ENCODE measurements around the gene NR1D1. TPM values are rescaled to one million over a fixed set of nuclear protein-coding genes. Genes with fewer than 3 reads are reported as not detected.

Gene NR1D1
- total RNA-seq, 1 donor from 2014 or later = under 0.01 TPM

DNA sequence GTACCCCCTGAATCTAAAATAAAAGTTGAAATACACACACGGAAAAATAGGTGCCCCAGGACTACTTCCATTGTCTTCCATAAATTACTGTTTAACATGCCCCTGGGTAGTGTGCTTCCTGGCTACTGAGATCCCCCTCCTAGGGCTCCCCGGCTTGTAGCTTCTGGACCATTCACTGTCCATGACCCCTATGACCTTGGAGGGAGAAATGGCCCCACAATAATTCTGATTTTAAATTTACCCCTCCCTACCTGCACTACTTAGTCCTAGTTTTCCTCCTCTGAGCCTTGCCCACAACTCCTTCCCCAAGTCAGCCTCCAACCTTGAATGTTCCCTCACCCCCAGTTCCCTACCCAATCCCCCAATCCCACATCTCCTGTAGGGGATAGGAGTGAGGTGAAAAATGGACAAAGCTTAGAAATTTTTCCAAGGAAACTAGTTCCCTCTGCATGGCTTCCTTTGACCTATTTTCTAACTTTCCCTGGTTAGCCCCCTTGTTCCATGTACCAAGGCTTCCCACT, 11.9 kb upstream of the NR1D1 start:
- DNase-seq (ENCODE audit: low spot score in 2 of 2) (no peak), FAIRE-seq (no peak)

DNA sequence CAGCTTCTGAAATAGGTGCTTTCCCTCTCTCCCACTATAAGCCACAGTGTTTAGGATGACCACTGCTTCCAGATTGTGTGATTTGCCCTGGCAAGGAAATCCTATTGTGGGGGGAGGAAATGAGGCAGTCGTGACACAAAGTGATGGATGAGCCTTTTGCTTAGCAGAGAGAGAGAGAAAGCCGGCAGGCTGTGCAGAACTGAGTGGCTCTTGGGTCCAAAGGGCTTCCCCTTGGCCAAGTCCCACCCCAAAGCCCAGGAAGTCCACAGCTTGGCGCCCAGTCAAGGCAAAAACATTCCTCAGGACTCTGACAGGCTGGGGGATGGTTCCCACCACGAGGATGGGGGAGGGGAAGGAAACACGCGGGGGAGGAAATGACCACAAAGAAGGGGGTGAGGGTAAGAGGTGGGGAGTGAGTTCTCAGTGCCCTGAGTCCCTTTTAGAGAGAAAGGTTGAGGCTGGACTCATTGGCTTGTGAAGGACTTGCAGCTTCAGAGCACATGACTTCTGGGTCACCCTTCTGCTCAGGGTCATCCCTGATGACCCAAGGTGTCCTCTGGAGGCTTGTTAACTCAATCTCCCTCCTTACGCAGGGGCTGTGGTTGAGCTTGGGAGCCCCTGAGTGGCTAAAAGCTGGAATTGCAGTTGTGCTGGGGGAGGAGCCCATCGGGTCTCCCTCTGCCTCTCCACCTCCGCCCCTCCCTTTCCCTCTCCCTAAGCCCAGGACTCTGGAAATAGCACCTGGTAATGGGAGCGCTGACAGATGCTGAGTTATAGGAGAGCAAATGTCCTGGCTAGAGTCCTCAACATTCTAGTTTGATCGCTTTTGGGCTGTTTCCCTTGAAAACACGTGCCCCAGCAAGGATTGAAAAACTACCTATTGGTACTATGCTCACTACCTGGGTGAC, 11.1 kb upstream of the NR1D1 start:
- DNase-seq (ENCODE audit: low spot score in 2 of 2) (peak; percentile 70 to 76), FAIRE-seq (no peak)

DNA sequence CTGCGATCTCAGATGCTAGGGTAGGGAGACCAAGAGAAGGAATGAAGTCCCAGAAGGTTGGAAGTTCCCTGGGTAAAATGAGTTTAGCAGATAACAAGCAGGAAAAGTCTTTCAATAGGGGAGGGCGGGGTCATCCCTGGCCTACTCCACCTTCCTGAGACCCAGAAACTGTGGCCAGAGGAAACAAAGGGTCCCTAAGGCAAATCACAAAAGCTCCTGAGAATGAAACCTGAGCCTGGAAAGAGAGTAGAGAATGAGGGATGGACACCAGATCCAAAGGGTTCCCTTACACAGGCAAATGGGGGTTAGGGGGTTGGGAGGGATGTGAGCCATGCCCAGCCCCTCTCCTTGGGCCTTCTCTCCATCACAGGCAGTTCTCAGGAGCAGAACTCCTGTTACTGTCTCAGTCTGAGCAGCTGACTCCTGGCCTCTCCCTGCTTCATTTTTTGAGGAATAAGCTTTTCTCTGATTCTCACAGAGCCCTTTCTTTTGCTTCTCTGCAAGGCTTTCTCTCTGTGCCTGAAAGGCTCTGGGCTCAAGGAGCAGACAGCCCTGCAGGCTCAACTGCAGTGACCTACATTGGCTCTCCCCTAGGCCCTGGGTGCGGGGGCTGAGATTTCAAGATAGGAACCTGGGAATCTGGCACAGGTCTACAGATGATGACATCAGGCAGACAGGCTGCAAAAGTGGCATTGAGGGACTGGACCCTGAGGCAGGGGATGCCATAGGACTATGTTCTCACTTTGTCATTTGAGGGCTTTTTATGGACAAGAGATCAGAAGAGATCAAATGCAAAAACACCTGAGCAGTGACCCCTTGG, 9.8 kb upstream of the NR1D1 start:
- DNase-seq (ENCODE audit: low spot score in 2 of 2) (no peak), FAIRE-seq (no peak)

DNA sequence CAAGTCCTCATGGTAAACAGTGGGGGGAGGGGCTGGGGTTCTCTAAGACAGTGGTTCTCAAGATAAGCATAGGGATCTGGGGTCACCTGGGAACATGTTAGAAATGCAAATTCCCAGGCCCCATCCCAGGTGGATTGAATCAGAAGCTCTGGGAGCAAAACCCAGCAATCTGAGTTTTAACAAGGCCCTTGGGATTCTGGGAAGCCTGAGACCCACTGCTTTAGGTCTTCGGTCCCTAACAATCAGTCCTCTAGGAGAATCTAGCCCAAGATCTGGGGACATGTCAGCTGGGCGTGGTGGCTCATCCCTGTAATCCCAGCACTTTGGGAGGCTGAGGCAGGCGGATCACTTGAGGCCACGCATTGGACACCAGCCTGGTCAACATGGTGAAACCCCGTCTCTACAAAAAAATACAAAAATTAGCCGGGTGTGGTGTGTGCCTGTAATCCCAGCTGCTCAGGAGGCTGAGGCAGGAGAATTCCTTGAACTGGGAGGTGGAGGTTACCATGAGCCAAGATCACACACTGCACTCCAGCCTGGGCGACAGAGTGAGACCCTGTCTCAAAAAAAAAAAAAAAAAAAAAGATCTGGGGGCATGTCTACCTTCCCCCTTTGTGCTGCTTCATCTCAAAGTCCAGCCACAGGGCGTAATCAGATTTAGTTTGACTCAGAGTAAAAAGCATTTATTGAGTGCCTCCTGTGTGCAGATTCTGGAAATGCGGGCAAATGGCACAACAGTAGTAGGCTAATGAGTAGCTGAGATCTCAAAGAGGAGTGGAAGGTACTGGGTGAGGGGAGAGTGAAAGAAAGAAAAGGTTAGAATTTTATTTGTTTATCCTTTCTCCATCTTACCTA, 8.8 kb upstream of the NR1D1 start:
- FAIRE-seq (no peak), DNase-seq (ENCODE audit: low spot score in 2 of 2) (no peak)

DNA sequence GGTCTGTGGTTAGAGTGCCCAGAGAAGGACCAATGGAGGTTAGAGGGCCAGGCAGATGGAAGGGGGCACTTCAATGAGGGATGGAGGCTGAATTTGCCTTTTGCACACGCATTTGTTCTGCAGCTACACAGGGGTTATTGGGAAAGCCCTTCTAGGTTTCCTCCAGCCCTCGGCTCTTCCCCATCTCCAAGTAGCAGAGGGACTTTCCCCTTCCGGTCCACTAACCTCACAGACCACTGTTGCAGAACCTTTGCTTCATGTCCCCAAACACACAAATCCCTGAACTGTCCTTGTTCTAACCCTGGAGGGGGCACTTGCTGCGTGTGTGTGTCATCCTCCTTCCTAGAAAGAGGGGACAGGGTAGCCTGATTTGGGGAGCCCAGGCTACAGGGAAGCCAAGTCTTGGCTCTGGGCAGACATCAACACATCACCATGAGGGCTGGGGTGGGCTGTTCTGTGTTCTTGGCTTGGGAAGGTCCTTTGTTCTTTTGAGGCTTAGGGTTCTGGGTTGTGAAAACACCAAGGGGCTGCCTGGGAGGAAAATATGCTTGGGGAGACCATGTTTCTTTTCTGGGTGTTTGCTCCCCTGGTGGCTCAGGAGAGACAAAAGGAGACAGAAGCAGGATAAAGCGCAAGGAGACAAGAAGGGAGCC, 7.3 kb upstream of the NR1D1 start:
- FAIRE-seq (no peak), DNase-seq (ENCODE audit: low spot score in 2 of 2) (no peak)

DNA sequence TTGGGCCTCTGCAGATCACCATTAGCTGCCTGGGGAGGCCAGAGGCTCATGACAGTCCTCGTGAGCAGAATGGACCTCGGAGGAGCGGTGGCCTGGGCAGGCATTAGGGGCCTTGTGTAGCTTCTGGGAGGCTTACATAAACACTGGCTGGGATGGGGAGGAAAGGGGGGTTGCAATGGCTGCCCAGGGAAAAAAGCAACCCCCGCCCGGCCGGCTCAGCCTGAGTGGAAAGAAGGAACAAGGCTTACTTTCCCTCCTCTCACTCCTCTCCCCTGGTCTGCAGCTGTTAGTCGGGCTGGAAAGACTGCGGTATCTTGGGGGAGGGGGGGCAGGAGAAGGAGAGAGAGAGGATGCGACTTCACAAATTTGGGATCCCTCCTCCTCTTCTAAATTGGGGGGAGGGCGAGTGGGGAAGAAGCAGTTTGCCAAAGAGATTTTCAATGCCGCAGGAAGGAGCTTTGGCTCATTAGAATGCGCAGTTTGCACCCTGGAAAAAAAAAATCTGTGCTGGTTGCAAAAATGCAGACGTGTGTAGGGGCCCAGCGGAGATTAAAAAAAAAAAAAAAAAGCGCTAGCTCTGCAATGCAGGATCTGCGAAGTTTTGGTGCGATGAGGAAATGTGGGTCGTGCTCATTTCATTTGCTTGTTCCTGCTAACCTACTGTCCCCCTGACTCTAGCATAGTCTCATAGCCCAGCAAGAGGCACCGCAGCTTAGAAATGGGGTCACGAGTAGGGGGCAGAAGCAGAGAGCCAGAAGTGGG, 6.6 kb upstream of the NR1D1 start:
- no peak for DNase-seq (ENCODE audit: low spot score in 2 of 2)

DNA sequence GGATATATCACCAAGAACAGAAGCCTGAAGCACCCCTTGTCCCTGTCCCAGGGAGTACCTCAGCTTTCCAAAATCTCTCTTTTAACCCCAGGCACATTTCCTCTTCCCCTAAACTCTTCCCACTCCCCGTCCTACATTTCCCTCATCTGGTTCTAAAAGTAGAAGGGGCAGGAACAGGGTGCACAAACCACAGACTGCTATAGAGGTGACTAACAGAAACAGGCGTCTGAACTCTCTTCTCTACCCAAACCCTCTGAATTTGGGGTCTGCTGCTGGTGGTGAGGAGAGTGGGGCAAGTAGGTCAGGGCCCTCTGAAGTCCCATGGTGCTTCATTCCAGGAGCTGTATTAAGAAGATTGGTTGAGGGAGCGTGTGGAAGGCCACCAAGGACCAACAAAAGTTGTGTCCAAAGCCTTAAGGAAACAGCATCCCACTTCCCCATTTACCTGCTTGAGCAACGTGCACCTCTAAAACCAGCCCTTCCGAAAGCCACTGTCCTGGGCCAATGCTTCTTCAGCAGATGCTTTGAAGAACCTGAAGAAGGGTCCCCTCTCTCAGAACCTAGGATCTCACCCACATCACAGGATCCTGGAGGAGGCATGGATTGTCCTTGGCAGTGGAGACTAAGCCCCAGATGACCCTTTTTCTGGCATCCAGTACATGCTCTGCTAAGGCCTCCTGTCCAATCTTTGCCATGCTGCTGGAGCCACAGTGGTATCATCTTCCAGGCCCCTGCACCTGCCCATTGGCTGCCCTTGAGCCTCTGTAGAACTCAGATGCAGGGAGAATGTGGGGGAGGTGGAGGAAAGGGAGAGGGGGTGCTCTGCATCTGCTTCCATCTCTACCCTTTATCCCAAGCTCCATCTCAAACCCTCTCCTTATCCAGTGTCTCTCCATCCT, 5.7 kb upstream of the NR1D1 start:
- DNase-seq (ENCODE audit: low spot score in 2 of 2) (no peak), FAIRE-seq (no peak)

More for the DNA sequence above, 6.6 kb upstream of the NR1D1 start:
- FAIRE-seq = no peak

DNA sequence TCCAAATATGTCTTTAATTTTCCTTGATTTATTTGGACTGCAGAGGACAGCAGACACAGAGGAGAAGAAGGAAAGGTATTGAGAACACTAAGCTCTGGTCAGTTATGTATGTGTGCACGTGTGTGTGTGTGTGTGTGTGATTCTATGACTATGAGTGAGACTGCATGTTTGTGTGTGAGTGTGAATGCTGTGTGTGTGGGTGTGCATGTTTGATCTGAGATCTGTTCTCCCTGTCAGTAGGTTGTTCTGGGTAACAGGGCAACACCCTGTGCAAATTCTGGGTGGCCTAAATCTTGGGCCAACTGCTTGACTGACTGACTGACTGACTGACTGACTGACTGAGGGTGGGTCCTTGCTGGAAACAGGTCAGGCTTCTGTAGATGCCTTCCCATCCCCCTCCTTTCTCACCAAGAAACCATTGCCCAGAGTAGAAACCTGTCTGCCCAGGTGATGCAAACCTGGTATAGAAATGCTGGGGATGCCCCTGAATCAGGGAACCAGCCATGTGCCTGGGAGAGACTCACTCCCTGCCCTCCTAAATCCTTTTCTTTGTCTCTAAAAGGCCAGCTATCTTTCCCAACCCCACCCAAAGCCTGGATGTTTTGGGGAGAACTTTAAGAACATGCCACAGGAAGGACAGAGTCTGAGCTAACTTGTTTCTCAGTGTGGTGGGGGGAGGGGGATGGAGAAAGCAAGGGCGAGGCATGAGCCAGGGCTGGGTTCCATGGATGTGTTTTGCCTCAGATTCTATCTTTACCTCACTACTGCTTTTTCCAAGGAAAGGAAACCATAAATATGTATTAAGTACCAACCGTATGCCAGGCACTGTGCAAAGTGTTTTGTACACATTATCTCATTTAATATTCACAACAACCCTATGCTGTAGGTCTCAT, 4.5 kb upstream of the NR1D1 start:
- FAIRE-seq (no peak), DNase-seq (ENCODE audit: low spot score in 2 of 2) (no peak)

DNA sequence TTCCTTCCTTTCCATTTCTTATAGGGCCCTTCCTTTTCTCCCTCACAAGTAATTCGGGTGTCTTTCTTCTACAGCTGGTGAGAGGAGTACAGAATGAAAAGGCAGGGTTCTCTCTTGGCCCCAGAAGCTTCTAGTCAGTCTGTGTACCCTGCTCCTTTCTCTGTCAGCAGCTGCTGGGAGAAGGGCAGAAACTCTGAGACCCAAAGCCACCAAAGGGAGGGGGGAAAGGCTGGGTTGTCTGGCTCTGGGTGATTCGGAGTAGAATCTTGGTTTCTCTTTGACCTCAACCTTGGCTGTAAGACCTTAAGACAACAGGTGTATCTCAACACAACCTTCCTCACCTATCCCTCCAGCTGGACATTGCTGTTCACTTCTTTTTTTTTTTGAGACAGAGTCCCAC, 3.3 kb upstream of the NR1D1 start:
- DNase-seq (ENCODE audit: low spot score in 2 of 2) (no peak), FAIRE-seq (no peak)

DNA sequence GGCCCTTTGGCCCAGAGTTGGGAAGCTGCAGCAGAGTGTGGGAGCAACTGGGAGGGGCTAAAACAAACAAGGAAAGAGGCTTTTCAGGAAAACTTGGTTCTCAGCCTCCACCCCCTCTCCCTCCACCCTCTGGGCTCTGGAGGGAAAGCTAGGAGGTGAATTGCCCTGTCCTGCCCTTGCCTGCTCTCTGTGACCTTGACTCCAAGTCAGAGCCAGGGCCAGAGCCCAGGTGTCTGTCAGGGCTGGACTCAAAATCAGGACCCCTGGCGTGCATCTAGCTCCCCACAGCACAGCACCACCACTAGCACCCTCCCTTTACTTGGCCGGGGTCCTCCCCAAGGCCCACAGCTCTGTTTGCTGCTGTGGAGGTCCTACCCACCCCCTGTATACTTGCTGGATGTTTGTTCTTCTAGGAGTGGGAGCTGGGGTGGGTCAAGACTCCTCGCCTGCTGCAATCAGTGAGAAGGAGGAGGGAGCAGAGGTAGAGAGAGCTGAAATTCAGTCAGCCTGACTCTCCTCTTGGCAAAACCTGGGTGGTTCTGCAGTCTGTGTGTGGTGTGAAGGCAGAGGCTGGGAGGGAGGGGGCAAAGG, 2.8 kb upstream of the NR1D1 start:
- FAIRE-seq (no peak), DNase-seq (ENCODE audit: low spot score in 2 of 2) (no peak)

DNA sequence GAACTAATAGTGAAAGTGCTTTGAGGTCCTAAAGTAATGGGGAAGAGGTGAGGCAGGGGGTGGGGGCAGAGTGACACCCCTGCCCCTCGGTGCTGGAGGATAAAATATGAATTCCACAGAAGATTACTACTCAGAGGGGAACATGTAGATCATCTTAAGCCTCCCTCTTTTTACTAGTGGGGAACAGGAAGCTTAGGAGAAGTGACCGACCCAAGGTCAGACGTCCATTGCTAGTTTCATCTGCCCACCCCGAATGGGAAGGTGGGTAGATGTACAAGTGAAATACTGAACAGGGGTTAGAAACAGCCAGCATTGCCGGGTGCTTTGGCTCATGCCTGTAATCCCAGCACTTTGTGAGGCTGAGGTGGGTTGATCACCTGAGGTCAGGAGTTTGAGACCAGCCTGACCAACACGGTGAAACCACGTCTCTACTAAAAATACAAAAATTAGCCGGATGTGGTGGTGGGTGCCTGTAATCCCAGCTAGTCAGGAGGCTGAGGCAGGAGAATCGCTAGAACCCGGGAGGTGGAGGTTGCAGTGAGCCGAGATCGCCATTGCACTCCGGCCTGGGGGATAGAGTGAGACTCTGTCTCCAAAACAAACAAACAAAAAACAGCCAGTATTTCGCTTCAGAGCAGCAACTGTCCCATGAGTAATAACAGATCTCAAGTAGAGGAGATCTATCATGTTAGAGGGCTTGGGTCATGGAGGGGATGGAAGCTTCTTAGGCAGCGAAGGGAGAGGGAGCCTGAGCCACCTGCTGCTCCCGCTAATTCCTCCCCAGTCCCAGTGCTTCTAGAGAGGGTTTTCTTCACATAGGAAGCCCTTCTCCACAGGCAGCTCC, 1.2 kb upstream of the NR1D1 start:
- no peak for FAIRE-seq
- DNase-seq (ENCODE audit: low spot score in 2 of 2) = no peak

DNA sequence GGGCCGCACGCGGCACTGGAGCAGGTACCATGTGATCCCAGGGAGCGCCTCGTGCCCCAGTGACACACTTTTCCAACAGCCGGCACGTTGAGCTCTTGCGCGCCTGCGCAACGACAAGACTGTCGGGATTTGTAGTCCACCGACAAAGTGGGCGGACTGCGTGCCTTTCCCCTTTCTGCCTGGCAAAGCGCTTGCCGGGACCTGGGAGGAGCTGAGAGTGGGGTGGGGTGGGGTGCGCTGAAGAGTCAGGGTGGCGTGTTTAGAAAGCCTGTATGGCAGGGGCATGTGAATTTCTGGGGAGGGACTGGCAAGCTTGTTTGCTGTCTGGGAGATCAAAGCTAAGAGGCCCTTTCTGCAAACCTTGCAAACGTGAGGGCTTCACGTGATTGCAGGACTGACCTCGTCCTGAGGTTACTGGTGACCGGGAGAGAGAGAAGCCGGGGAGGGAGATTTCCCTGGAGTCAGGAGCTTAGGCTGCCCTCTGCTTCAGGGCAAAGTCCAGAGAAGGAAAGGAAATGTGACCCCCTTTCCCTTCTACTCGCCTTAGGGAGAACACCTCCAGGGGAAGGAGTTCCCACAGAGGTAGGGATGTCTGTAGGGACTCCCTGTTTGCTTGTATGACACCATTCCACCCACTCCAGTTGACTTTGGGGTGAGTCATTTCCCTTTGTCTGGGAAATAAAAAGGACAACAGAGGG, 429 bp upstream of the NR1D1 start:
- FAIRE-seq (no peak), DNase-seq (ENCODE audit: low spot score in 2 of 2) (peak; percentile 83 to 87)

DNA sequence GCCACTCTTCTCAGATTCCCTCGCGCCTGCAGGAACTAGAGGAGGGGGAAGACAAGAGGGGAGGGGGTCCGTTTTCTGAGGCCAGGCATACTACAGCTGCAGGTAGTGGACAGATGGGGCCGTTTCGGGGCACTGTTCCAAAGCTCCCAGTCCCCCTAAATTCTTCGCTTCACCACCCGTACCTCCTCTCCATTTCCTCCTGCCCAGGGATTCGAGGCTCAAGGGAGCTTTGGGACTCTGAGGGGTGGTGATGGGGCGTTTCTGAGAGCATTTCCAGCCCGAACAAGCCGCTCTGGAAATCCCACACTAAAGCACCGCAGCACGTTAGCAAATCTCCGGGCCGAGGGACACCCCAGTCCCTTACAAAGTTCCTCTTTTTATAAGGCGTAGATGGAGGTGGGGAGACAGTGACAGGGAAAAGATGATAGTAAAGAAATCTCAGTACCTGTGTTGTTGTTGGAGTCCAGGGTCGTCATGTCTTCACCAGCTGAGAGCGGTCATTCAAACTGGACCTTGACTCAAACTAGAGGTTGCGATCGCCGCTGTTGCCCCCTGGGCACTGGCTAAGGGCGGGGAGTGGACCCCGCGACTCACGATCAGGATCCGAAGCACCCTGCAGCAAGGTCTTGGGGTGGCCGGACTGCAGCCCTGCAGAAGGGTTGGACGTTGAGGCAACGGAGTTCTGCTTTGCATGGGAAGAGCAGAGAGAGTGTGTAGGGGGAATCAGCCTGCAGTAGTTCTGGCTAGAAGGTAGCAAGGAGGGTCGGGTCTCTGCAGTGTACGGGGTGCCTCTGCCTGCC, 570 bp downstream of the NR1D1 start:
- DNase-seq (ENCODE audit: low spot score in 2 of 2) (no peak), FAIRE-seq (no peak)

DNA sequence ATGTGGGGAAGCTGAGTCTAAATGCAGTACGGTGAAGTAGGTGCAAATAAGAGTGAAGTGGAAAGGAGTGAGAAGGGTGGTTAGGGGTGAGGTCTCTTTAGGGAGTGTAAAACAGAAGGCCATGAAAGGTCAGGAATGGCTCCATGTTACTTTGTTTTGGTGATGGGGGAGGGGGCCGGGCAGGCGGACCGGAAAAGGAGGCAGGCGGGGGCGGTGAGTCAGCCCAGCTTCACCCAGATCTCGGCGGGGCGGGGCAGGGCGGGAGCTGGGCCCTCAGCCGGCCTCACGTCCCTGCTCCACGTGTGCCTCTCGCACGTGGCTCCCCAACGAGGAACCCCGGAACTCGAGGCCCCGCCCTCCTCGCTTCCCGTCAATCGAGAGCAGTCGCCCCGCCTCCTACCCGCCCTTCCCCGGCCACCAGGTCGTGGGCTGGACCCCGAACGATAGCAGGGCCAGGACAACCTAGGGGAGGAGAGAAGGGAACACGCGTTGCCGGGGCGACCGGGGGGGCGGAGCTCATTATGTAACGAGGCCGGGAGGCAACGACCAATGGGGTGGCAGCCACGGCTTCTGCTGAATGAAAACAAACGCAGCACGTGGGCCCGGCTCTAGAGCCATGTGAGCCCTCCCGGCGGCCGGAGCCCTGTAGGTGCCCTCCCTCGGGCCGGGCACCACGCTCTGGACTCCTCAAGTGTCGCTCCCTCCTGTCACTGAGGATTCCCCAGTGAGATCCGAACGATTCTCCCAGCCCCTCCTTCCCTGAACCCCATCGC, 1.4 kb downstream of the NR1D1 start:
- FAIRE-seq (no peak), DNase-seq (ENCODE audit: low spot score in 2 of 2) (peak; percentile 87 to 94)
